H9 (cell line): Measurements from ENCODE around the gene MAN1B1. TPM values are rescaled to one million over a fixed set of nuclear protein-coding genes. Genes with fewer than 3 reads are reported as not detected.

ENCODE experiments used
- DNase-seq: peaks from one replicate; pipeline ENCODE4 v3.0.0-alpha.2; 2017
- H2AFZ ChIP-seq: one replicate; pipeline ENCODE4 v1.6.1; 2013; ENCODE audit warnings: mild to moderate bottlenecking, low read length, control low read depth, moderate library complexity
- H2AK5ac ChIP-seq: 2 replicates; pipeline ENCODE4 v1.6.1; 2013; ENCODE audit warnings: low read length, control low read depth, mixed read lengths; ENCODE audit not compliant: insufficient read length
- H2BK120ac ChIP-seq: one replicate; pipeline ENCODE4 v1.6.1; 2013; ENCODE audit warnings: low read depth, mild to moderate bottlenecking, low read length, control low read depth, inconsistent platforms; ENCODE audit not compliant: poor library complexity, severe bottlenecking
- H2BK12ac ChIP-seq: 2 replicates; pipeline ENCODE4 v1.6.1; 2013; ENCODE audit warnings: low read length, control low read depth, mixed read lengths, low read depth; ENCODE audit not compliant: insufficient read length
- H2BK15ac ChIP-seq: 2 replicates; pipeline ENCODE4 v1.6.1; 2013; ENCODE audit warnings: low read depth, low read length, control low read depth
- H2BK20ac ChIP-seq: one replicate; pipeline ENCODE4 v1.6.1; 2013; ENCODE audit warnings: low read depth, mild to moderate bottlenecking, low read length, control low read depth, inconsistent platforms; ENCODE audit not compliant: poor library complexity, severe bottlenecking
- H2BK5ac ChIP-seq: 2 replicates; pipeline ENCODE4 v1.6.1; 2013; ENCODE audit warnings: low read length, control low read depth, mixed read lengths; ENCODE audit not compliant: insufficient read length
- H3K14ac ChIP-seq: 2 replicates; pipeline ENCODE4 v1.6.1; 2013; ENCODE audit warnings: low read length, control low read depth; ENCODE audit not compliant: insufficient read depth
- H3K18ac ChIP-seq: 2 replicates; pipeline ENCODE4 v1.6.1; 2013; ENCODE audit warnings: low read depth, mild to moderate bottlenecking, mixed read lengths, low read length, control low read depth; ENCODE audit not compliant: insufficient read length
- H3K23ac ChIP-seq: 2 replicates; pipeline ENCODE4 v1.6.1; 2013; ENCODE audit warnings: low read length, control low read depth, mixed read lengths, low read depth; ENCODE audit not compliant: insufficient read length
- H3K23me2 ChIP-seq: 2 replicates; pipeline ENCODE4 v1.6.1; 2013; ENCODE audit warnings: low read depth, mild to moderate bottlenecking, mixed read lengths, low read length, control low read depth; ENCODE audit not compliant: insufficient read length, poor library complexity, severe bottlenecking
- H3K27ac ChIP-seq: 2 replicates; pipeline ENCODE4 v1.5.1; 2013; ENCODE audit warnings: low read length, control low read depth, mixed read lengths, low read depth; ENCODE audit not compliant: insufficient read length
- H3K27me3 ChIP-seq: 2 replicates; pipeline ENCODE4 v1.6.1; 2013; ENCODE audit warnings: low read length, control low read depth, inconsistent platforms; ENCODE audit not compliant: insufficient read depth
- H3K4ac ChIP-seq: 2 replicates; pipeline ENCODE4 v1.6.1; 2013; ENCODE audit warnings: low read depth, mild to moderate bottlenecking, control low read depth, inconsistent platforms, low read length, moderate library complexity
- H3K4me1 ChIP-seq: 2 replicates; pipeline ENCODE4 v1.6.1; 2013; ENCODE audit warnings: low read length, control low read depth, inconsistent platforms; ENCODE audit not compliant: insufficient read depth
- H3K4me2 ChIP-seq: 2 replicates; pipeline ENCODE4 v1.6.1; 2013; ENCODE audit warnings: low read length, control low read depth, mixed read lengths; ENCODE audit not compliant: insufficient read length, insufficient read depth
- H3K56ac ChIP-seq: 2 replicates; pipeline ENCODE4 v1.6.1; 2013; ENCODE audit warnings: low read depth, mild to moderate bottlenecking, mixed read lengths, low read length, control low read depth; ENCODE audit not compliant: insufficient read length
- H3K79me1 ChIP-seq: 2 replicates; pipeline ENCODE4 v1.6.1; 2013; ENCODE audit warnings: low read depth, mild to moderate bottlenecking, moderate library complexity, low read length, control low read depth, inconsistent platforms; ENCODE audit not compliant: insufficient read depth, poor library complexity, severe bottlenecking
- H3K79me2 ChIP-seq: 2 replicates; pipeline ENCODE4 v1.6.1; 2013; ENCODE audit warnings: low read length, control low read depth, inconsistent platforms; ENCODE audit not compliant: insufficient read depth
- H3K9ac ChIP-seq: 2 replicates; pipeline ENCODE4 v1.6.1; 2013; ENCODE audit warnings: low read length, control low read depth, mixed read lengths; ENCODE audit not compliant: insufficient read length; ENCODE audit errors: extremely low read depth
- H3K9me3 ChIP-seq: one replicate; pipeline ENCODE4 v1.6.1; 2013; ENCODE audit warnings: low read depth, low read length, inconsistent platforms; ENCODE audit not compliant: control insufficient read depth
- H3T11ph ChIP-seq: one replicate; pipeline ENCODE4 v1.6.1; 2013; ENCODE audit warnings: mild to moderate bottlenecking, low read length, control low read depth, inconsistent platforms
- H4K20me1 ChIP-seq: one replicate; pipeline ENCODE4 v1.6.1; 2013; ENCODE audit not compliant: control insufficient read depth, insufficient read length, insufficient read depth
- H4K5ac ChIP-seq: 2 replicates; pipeline ENCODE4 v1.6.1; 2013; ENCODE audit warnings: low read depth, mild to moderate bottlenecking, mixed read lengths, low read length, control low read depth; ENCODE audit not compliant: insufficient read length
- H4K8ac ChIP-seq: replicated peaks from 2 replicates; pipeline ENCODE4 v1.6.1; 2013; ENCODE audit warnings: low read length, control low read depth, mixed read lengths, low read depth; ENCODE audit not compliant: insufficient read length
- H4K91ac ChIP-seq: 2 replicates; pipeline ENCODE4 v1.6.1; 2013; ENCODE audit warnings: low read depth, mild to moderate bottlenecking, moderate library complexity, mixed read lengths, low read length, control low read depth; ENCODE audit not compliant: insufficient read length
- H3K27ac Mint-ChIP-seq, 3 experiments: 2 replicates in 2 of 3; 3 replicates in 1 of 3; pipeline ENCODE4 v1.8.0; 2020 to 2021; ENCODE audit warnings: mixed read lengths in 3 of 3, mild to moderate bottlenecking in 1 of 3, moderate library complexity in 1 of 3
- H3K27me3 Mint-ChIP-seq: 2 replicates; pipeline ENCODE4 v1.8.0; 2021; ENCODE audit warnings: low read depth, mild to moderate bottlenecking, moderate library complexity, mixed read lengths
- H3K36me3 Mint-ChIP-seq, 3 experiments: 2 replicates in 2 of 3; 3 replicates in 1 of 3; pipeline ENCODE4 v1.8.0; 2020 to 2021; ENCODE audit warnings: low read depth in 3 of 3, mixed read lengths in 3 of 3; ENCODE audit not compliant: insufficient read depth in 1 of 3
- H3K4me1 Mint-ChIP-seq, 2 experiments: 2 replicates each; pipeline ENCODE4 v1.8.0; 2020; ENCODE audit warnings: mixed read lengths in 2 of 2
- H3K4me3 Mint-ChIP-seq, 2 experiments: 2 replicates in 1 of 2; 3 replicates in 1 of 2; pipeline ENCODE4 v1.8.0; 2020 to 2021; ENCODE audit warnings: mild to moderate bottlenecking in 2 of 2, mixed read lengths in 2 of 2, moderate library complexity in 1 of 2
- H3K9me3 Mint-ChIP-seq, 2 experiments: 2 replicates in 1 of 2; 3 replicates in 1 of 2; pipeline ENCODE4 v1.8.0; 2020; ENCODE audit warnings: mild to moderate bottlenecking in 2 of 2, mixed read lengths in 2 of 2, moderate library complexity in 1 of 2
- CTCF ChIP-seq: fragments of 200-600 bp; sonication (generic); conservative IDR thresholded peaks from 3 replicates; pipeline ENCODE4 v1.8.0; 2021; ENCODE audit warnings: antibody characterized with exemption, mild to moderate bottlenecking
- WGBS: extraction: QIAGEN DNeasy Blood & Tissue Kit; methylation state at CpG from one replicate; pipeline ENCODE4 v1.1.7; 2013; ENCODE audit warnings: missing lambda C conversion rate, low lambda C conversion rate, mixed read lengths; ENCODE audit not compliant: insufficient read length; ENCODE audit errors: extremely low coverage; 5-methylcytosine and 5-hydroxymethylcytosine counted together
- total RNA-seq: library from RNA; stranded (reverse); gene quantifications from 2 replicates; pipeline ENCODE4 v1.2.1, GENCODE V29; 2021

The MAN1B1 gene
- total RNA-seq, 1 experiment from 2014 or later = 34.9 TPM

DNA sequence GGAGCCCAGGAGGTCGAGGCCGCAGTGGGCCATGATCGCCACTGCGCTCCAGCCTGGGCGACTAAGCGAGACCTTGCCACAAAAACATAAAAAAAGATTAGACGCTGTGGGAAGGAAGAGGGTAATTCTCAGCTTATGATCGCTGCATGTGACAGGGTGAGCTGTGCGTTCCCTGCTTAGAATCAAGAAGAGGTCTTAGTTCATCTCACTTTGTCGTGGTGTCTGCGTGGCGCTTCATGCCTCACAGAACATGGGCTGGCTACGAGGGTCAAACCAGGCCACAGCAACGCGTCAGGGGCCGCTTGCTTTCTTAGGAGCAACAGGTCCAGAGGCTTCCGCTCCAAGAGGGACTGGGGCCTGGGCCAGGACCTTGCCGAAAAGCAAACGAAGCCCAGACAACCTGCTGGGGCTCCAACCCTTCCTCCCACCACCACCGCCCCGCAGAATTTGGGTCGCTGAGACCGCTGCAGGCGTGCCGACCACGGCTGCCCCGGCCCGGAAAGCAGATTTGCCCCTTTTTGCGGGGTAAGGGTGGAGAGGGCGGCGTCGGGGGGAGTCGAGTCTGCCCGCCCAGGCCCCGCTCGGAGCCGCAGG lies 42.2 kb downstream of the MAN1B1 start:
- Histone ChIP-seq H3K4me2 (peak overlapping the region; percentile 71), H3K4me1 (no peaks in the 10 kb centered on the region), H2AFZ (no peak overlapping the region), H2BK120ac (no peak overlapping the region), H4K8ac (no peak overlapping the region), H3K18ac (no peak overlapping the region), H3K23me2 (peaks cover 4% of the 10 kb centered on the region), H2BK20ac (no peak overlapping the region), H3K9ac (peak overlapping the region; percentile 28), H4K5ac (no peak overlapping the region), H2BK12ac (no peak overlapping the region), H4K91ac (no peak overlapping the region), H3K4ac (no peak overlapping the region), H2BK15ac (no peak overlapping the region), H3K79me2 (no peaks in the 10 kb centered on the region), H2BK5ac (no peak overlapping the region), H3K56ac (no peak overlapping the region), H3K27me3 (no peaks in the 10 kb centered on the region), H3K27ac (no peak overlapping the region), H3K23ac (no peak overlapping the region), H2AK5ac (no peak overlapping the region), H3K14ac (peak overlapping the region; percentile 72), H3K79me1 (no peaks in the 10 kb centered on the region), H4K20me1 (no peaks in the 10 kb centered on the region), H3K9me3 (no peaks in the 10 kb centered on the region), H3T11ph (no peak overlapping the region)
- Mint-ChIP-seq H3K27me3 (peaks cover 36% of the 10 kb centered on the region), H3K4me3 (peak overlapping the region; percentile 76 to 81), H3K36me3 (no peaks in the 10 kb centered on the region; a peak in 1 of 7 replicates), H3K4me1 (peaks cover 14 to 17% of the 10 kb centered on the region in 2 experiments), H3K9me3 (no peaks in the 10 kb centered on the region), H3K27ac (no peak overlapping the region)
- WGBS = no CpG with 5 or more reads among the region's 37 CpGs
- no peak for DNase-seq
- no peak for TF ChIP-seq CTCF
